ENCODE data around the gene KLF5. TPM values are rescaled to one million over a fixed set of nuclear protein-coding genes. Genes with fewer than 3 reads are reported as not detected.

The KLF5 gene
- polyA plus RNA-seq, 3 donors = 1.8 to 6.5 (median 3.6) TPM

DNA sequence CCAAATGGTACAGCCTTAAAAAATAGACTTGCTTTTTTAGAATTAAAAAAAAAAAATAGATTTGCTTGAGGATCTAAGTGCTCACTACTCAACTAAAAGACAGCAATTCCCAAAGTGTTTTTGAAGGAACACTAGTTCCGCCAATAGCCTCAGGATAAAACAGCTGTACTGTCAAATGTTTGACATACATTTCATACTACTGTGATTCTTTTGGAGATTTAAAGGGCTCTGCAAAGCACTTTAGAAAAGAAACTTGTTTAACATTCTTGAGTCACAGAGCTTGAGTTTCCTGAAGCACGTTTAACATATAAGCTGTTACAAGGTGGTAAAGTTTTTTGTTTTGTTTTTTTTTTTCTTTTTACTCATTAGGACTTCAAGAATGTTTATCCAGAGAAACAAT lies 23.1 kb upstream of the KLF5 start:
- Histone ChIP-seq H3K4me1 (ENCODE audit: control insufficient read depth in 1 of 2, insufficient read depth in 2 of 2, low read length in 2 of 2) (peaks cover 5 to 6% of the 10 kb centered on the region in 2 donors), H3K27me3 (ENCODE audit: control insufficient read depth in 2 of 2, insufficient read depth in 2 of 2, low read length in 2 of 2) (no peaks in the 10 kb centered on the region), H3K36me3 (replicated peaks in 1 of 2; ENCODE audit: control insufficient read depth in 1 of 2, insufficient read depth in 2 of 2, low read length in 2 of 2) (no peaks in the 10 kb centered on the region), H4K20me1 (ENCODE audit: insufficient read depth, low read length) (no peaks in the 10 kb centered on the region), H3K79me2 (ENCODE audit: insufficient read depth, low read length) (no peaks in the 10 kb centered on the region), H3K27ac (ENCODE audit: low read depth in 1 of 2, low read length in 2 of 2) (no peak overlapping the region), H3K9me3 (replicated peaks in 1 of 2; ENCODE audit: control insufficient read depth in 1 of 2, insufficient read depth in 1 of 2, low read length in 2 of 2) (no peaks in the 10 kb centered on the region), H3K9ac (ENCODE audit: insufficient read depth, low read length, poor library complexity, severe bottlenecking) (no peak overlapping the region), H3K4me3 (replicated peaks in 1 of 3; ENCODE audit: low read depth in 2 of 3, low read length in 3 of 3) (no peak overlapping the region), H2AFZ (ENCODE audit: insufficient read depth, low read depth, low read length, poor library complexity, severe bottlenecking) (no peak overlapping the region), H3K4me2 (replicated peaks; ENCODE audit: extremely low read depth, low read length, poor library complexity, severe bottlenecking) (no peak overlapping the region)
- H3K4me1 Mint-ChIP-seq = peaks cover 17% of the 10 kb centered on the region
- TF ChIP-seq, protein P1, sequence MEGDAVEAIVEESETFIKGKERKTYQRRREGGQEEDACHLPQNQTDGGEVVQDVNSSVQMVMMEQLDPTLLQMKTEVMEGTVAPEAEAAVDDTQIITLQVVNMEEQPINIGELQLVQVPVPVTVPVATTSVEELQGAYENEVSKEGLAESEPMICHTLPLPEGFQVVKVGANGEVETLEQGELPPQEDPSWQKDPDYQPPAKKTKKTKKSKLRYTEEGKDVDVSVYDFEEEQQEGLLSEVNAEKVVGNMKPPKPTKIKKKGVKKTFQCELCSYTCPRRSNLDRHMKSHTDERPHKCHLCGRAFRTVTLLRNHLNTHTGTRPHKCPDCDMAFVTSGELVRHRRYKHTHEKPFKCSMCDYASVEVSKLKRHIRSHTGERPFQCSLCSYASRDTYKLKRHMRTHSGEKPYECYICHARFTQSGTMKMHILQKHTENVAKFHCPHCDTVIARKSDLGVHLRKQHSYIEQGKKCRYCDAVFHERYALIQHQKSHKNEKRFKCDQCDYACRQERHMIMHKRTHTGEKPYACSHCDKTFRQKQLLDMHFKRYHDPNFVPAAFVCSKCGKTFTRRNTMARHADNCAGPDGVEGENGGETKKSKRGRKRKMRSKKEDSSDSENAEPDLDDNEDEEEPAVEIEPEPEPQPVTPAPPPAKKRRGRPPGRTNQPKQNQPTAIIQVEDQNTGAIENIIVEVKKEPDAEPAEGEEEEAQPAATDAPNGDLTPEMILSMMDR (IDR thresholded peaks at IDR 0.05) = no peak
- peaks cover 0 to 1% (median 0%) of the 10 kb centered on the region in 7 donors for H3K9me3 Mint-ChIP-seq
- no peak overlapping the region for H3K27ac Mint-ChIP-seq
- no peak for DNase-seq
- intact Hi-C loops (cut with micrococcal nuclease) = no loop called here
- H3K4me3 Mint-ChIP-seq = no peak overlapping the region
- no peaks in the 10 kb centered on the region for H3K36me3 Mint-ChIP-seq
- WGBS (ENCODE audit: insufficient coverage) = no CpG with 5 or more reads among the region's 2 CpGs
- peaks cover 0 to 1% (median 0%) of the 10 kb centered on the region in 3 donors for H3K27me3 Mint-ChIP-seq (ENCODE audit: low read depth in 3 of 3)

DNA sequence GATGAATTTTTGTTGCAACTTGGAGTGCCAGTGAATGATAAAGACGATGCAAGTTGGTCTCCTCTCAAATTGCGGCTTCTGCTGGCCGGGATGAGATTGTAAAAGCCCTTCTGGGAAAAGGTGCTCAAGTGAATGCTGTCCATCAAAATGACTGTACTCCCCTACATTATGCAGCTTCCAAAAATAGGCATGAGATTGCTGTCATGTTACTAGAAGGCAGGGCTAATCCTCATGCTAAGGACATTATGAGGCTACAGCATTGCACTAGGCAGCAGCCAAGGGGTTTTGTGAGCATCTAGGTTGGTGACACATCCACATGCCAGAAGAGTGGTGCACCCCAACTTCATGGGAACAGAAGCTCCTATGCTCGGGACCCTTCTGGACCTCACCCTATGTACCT lies 22.2 kb upstream of the KLF5 start:
- Mint-ChIP-seq H3K36me3 (no peaks in the 10 kb centered on the region), H3K27me3 (ENCODE audit: low read depth in 3 of 3) (peaks cover 0 to 1% (median 0%) of the 10 kb centered on the region in 3 donors), H3K9me3 (peaks cover 0 to 1% (median 0%) of the 10 kb centered on the region in 7 donors), H3K4me1 (peaks cover 17% of the 10 kb centered on the region), H3K27ac (no peak overlapping the region), H3K4me3 (no peak overlapping the region)
- intact Hi-C loops (cut with micrococcal nuclease) = no loop called here
- no peak for DNase-seq
- no peaks in the 10 kb centered on the region for H3K9me3 ChIP-seq (replicated peaks in 1 of 2; ENCODE audit: control insufficient read depth in 1 of 2, insufficient read depth in 1 of 2, low read length in 2 of 2)
- WGBS (ENCODE audit: insufficient coverage) = no CpG with 5 or more reads among the region's 4 CpGs
- TF ChIP-seq, protein P1 (IDR thresholded peaks at IDR 0.05) = no peak
- H3K79me2 ChIP-seq (ENCODE audit: insufficient read depth, low read length) = no peaks in the 10 kb centered on the region
- H3K9ac ChIP-seq (ENCODE audit: insufficient read depth, low read length, poor library complexity, severe bottlenecking) = no peak overlapping the region
- H4K20me1 ChIP-seq (ENCODE audit: insufficient read depth, low read length) = no peaks in the 10 kb centered on the region
- H3K4me1 ChIP-seq (ENCODE audit: control insufficient read depth in 1 of 2, insufficient read depth in 2 of 2, low read length in 2 of 2) = peaks cover 5 to 6% of the 10 kb centered on the region in 2 donors
- H2AFZ ChIP-seq (ENCODE audit: insufficient read depth, low read depth, low read length, poor library complexity, severe bottlenecking) = no peak overlapping the region
- no peaks in the 10 kb centered on the region for H3K27me3 ChIP-seq (ENCODE audit: control insufficient read depth in 2 of 2, insufficient read depth in 2 of 2, low read length in 2 of 2)
- no peak overlapping the region for H3K4me3 ChIP-seq (replicated peaks in 1 of 3; ENCODE audit: low read depth in 2 of 3, low read length in 3 of 3)
- no peaks in the 10 kb centered on the region for H3K36me3 ChIP-seq (replicated peaks in 1 of 2; ENCODE audit: control insufficient read depth in 1 of 2, insufficient read depth in 2 of 2, low read length in 2 of 2)
- H3K27ac ChIP-seq (ENCODE audit: low read depth in 1 of 2, low read length in 2 of 2) = no peak overlapping the region
- no peak overlapping the region for H3K4me2 ChIP-seq (replicated peaks; ENCODE audit: extremely low read depth, low read length, poor library complexity, severe bottlenecking)
